IPS-NIHi11 (cell line): Measurements from ENCODE around the gene IL6ST.

ENCODE experiments used
- DNase-seq: peaks from one replicate; pipeline ENCODE4 v3.0.0; 2012; ENCODE audit warnings: mixed read lengths, low spot score

Gene IL6ST

GRCh38 chr5:55919625-55920024 is 75.1 kb downstream of the IL6ST start:
- no peak for DNase-seq

- no peak for DNase-seq
Observed at GRCh38 chr5:55918087-55919035, 76.4 kb downstream of the IL6ST start.

- DNase-seq, result no peak
Observed at GRCh38 chr5:55917402-55918086, 77.2 kb downstream of the IL6ST start.

GRCh38 chr5:55916986-55917385 is 77.8 kb downstream of the IL6ST start:
- DNase-seq, result no peak

DNA sequence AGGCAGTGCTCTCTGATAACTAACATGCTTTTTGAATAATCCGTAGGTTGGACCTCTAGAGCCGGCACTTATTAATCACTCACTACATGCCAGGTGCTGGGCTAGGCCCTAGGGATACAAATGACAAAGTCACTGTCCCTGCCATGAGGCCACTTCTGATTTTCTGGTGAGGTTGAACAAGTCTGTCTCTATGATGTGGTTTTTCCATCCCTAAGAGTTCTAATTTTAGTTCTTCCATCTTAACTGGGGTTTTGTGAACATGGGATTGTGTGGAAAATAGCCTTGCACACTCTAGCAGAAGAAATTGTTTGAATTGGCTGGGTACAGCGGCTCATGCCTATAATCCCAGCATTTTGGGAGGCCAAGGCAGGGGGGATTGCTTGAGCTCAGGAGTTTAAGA is 79.0 kb downstream of the IL6ST start:
- no peak for DNase-seq

DNA sequence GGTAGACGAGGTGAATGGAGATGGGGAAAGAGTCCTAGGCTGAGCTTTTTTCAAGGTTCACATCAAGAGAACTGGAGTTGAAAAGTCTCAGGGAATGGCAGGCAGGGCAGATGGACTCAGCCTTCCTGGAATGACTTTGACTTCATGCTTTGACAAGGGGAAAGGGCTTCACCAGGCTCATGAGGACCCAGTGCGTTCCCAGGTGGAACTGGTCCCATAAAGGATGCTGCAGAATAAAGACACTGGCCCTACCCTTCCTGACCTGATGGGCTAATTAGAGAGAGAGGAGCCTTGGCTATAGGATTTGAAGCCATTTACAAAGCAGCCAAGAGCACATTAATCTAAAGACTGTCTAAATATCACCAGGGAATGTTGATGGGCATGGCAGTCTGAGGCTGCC is 79.8 kb downstream of the IL6ST start:
- no peak for DNase-seq

- no peak for DNase-seq
Observed at GRCh38 chr5:55913466-55914413, 81.0 kb downstream of the IL6ST start.

DNA sequence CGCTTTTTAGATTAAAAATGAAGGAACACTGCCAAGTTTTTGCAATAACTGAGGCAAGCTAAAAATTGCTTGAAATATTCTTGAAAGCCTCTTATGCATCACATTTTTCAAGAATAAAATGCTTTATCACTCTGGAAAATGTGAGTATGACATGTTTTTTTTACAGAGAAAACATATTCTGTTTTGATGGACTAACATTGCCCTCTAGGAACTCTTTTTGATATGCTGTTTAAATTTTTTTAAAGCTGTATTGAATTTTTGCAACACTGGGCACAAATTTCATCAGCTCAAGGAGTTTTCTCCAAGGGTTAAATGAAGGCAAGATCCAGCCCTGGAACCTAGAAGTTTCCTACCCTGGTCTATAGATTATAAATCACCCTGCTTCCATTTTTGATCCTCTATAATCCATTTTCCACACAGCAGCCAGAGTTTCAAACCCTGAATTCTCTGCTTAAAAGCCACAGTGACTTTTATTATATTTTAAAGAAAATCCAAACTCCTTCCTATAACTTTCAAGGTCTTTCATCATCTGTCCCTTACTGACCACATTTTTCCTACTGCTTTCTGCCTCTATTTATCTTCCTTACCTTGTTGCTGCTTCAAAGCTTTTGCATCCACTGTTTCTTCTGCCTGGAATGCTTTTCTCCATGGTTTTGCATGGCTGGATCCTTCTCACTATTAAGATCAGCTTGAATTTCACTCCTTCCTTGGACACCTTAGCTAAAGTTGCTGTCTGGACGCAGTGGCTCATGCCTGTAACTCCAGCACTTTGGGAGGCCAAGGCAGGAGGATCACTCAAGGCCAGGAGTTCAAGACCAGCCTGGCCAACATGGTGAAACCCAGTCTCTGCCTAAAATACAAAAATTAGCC is 82.7 kb downstream of the IL6ST start:
- no peak for DNase-seq

- DNase-seq, result no peak
Observed at GRCh38 chr5:55908804-55909203, 86.0 kb downstream of the IL6ST start.

GRCh38 chr5:55907927-55908326 is 86.8 kb downstream of the IL6ST start:
- no peak for DNase-seq

GRCh38 chr5:55905251-55905650 is 89.5 kb downstream of the IL6ST start:
- DNase-seq, result no peak

GRCh38 chr5:55904152-55904551 is 90.6 kb downstream of the IL6ST start:
- no peak for DNase-seq

DNA sequence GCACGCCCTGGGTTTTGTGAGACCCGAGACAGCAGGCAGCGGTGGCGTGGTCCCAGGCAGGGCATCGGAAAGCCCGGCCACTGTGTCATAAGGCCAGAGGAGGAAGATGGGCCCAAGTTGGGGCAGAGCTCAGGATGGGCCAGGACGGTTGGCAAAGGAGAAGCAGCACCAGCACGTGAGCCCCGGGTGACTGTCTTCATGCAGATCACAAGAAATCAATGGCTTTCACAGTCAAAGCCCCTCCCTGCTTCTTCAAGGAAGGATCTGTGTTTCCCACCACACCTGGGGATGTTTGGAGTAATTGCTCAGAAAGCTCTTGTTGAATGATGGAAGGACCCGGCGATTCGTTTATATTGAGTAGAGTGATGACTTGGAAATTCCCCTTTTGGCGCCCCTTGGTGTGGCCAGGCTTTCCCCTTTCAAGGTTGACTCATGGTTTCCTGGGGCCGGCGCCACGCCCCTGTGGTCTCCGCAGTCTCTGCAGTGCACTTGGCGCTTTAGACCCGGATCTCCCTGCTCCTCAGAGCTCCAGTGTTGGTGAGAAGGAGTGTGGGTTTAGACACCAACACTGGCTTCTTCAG is 91.6 kb downstream of the IL6ST start:
- DNase-seq, result no peak

GRCh38 chr5:55902696-55903095 is 92.1 kb downstream of the IL6ST start:
- no peak for DNase-seq

- DNase-seq, result no peak
Observed at GRCh38 chr5:55900776-55901175, 94.0 kb downstream of the IL6ST start.

GRCh38 chr5:55900068-55900467 is 94.7 kb downstream of the IL6ST start:
- no peak for DNase-seq

- no peak for DNase-seq
Observed at GRCh38 chr5:55899344-55899743, 95.4 kb downstream of the IL6ST start.

GRCh38 chr5:55897905-55898304 is 96.9 kb downstream of the IL6ST start:
- no peak for DNase-seq

DNA sequence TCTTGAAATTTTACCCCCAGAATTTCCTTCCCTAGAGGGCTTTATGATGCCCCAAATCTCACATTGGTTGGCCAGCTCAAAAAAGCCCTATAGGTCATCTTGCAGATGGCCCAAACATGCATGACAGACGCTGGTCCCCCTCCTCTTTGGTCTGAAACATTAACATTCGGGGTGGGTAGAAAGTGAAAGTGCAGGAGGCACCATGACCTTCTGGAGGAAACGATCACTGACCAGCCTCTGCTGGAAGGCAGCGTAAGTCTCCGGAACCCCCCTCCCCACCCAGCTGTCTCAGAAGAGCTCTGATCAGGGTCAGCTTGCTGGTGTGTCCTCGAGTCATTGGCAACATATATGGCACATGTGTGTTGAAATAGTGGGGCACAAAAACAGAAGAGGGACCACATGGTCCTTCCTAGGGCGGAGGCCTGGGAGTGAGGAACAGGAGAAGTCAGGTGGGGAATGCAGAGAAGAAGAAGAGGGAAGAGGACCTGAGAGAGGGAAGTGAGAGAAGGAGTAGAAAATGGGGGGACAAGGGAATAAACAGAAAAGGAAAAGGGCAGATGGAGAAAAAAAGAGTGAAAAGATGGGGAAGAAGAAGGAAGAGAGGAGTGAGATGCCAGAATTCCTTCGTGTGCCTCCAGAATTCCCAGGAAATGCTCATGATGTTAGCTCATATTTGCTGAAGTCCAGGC is 97.4 kb downstream of the IL6ST start:
- no peak for DNase-seq

GRCh38 chr5:55896663-55897062 is 98.1 kb downstream of the IL6ST start:
- no peak for DNase-seq
